Activated naive CD8-positive, alpha-beta T cell treated with anti-CD3 and anti-CD28 coated beads for 36 hours (primary cell): ENCODE measurements around the gene CTNNA3. TPM values are rescaled to one million over a fixed set of nuclear protein-coding genes. Genes with fewer than 3 reads are reported as not detected.

Experiments
- DNase-seq: peaks from one replicate; pipeline ENCODE4 v3.0.0; 2021
- H3K27ac Mint-ChIP-seq: one replicate; pipeline ENCODE4 v1.8.0; 2022; ENCODE audit warnings: mild to moderate bottlenecking, moderate library complexity, mixed read lengths
- H3K27me3 Mint-ChIP-seq: one replicate; pipeline ENCODE4 v1.8.0; 2022; ENCODE audit warnings: mild to moderate bottlenecking, mixed read lengths
- H3K36me3 Mint-ChIP-seq: one replicate; pipeline ENCODE4 v1.8.0; 2021; ENCODE audit warnings: mild to moderate bottlenecking, mixed read lengths
- H3K4me1 Mint-ChIP-seq: one replicate; pipeline ENCODE4 v1.8.0; 2021; ENCODE audit warnings: mixed read lengths
- H3K4me3 Mint-ChIP-seq: one replicate; pipeline ENCODE4 v1.8.0; 2022; ENCODE audit warnings: mild to moderate bottlenecking, moderate library complexity, mixed read lengths
- H3K9me3 Mint-ChIP-seq: one replicate; pipeline ENCODE4 v1.8.0; 2022; ENCODE audit warnings: mixed read lengths
- total RNA-seq, 2 experiments: library from RNA; stranded (reverse); gene quantifications; one replicate each; pipeline ENCODE4 v1.2.3, GENCODE V29; 2021

The CTNNA3 gene
- total RNA-seq, 2 experiments from 2014 or later = not detected

DNA sequence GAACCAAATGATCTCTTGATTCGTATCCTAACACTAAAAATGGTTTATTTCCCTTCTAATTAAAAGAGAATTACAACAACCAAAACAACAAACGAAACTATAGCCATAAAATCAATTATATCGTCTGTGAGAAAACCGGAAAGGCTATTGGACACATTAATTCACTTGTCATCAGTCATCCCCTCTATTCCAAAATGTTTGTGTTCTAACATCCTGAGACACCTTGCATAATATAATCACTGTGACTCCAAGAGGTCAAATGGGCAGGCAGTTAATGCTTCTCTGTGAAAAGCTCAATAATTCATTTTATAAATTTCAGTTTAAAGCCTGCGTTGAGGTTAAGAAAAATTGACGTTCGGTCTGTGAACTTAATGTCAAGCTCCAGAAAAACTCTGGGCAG lies 770.6 kb downstream of the CTNNA3 start:
- Mint-ChIP-seq H3K4me3 (no peak overlapping the region), H3K36me3 (no peaks in the 10 kb centered on the region), H3K4me1 (no peaks in the 10 kb centered on the region), H3K27ac (no peak overlapping the region), H3K9me3 (no peaks in the 10 kb centered on the region), H3K27me3 (peaks cover 48% of the 10 kb centered on the region)
- no peak for DNase-seq

DNA sequence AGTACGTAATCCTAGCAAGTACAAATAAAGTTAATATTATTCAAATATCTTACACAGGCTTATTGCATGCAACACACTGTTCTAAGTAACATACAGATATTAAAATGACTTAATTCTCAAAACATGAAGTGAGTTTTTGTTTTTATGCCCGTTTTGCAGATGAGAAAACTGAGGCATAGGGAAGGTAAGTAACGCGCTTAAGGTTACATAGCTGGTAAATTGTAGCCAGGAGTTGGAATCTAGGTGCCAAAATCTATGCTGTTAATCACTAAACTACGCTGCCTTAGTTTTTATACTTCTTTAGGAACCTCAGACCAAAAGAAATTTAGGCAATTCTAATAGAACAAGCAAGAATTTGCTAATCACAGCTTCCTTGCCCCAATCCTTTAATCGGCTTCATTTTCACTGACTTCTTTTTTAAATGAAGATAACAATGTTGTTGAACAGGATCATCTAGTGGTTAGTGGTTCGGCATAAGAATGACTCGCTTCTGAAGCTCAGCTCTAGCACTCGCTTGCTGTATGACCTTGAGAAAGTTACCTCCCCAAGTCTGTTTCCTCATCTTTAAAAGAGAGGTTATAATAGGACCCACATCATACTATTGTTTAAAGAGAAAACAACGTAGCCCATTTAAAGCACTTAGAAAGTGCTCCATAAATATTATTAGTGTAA lies 771.2 kb downstream of the CTNNA3 start:
- Mint-ChIP-seq H3K27ac (no peak overlapping the region), H3K9me3 (no peaks in the 10 kb centered on the region), H3K36me3 (no peaks in the 10 kb centered on the region), H3K4me3 (no peak overlapping the region), H3K27me3 (peaks cover 48% of the 10 kb centered on the region), H3K4me1 (no peaks in the 10 kb centered on the region)
- no peak for DNase-seq

DNA sequence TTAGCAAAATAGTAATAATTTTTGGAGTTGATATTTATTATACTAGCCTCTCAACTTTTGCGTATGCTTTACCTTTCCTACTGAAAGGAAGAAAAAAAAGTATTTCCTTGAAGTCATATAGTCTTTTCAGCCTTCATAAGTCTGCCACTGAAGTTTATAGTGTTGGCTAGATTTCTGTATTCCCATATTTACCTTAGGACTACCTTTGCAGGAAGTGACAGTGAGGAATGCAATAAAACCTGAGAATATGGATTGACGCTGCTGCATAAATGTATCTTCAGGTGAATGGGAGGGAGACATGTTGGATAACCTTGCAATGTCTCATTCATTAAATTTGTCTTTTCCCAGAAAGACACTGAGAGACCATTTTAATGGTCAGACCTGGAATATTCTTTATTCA lies 776.7 kb downstream of the CTNNA3 start:
- Mint-ChIP-seq H3K27me3 (peaks cover 5% of the 10 kb centered on the region), H3K27ac (no peak overlapping the region), H3K4me1 (no peaks in the 10 kb centered on the region), H3K9me3 (peaks cover 1% of the 10 kb centered on the region), H3K4me3 (no peak overlapping the region), H3K36me3 (no peaks in the 10 kb centered on the region)
- DNase-seq = no peak

DNA sequence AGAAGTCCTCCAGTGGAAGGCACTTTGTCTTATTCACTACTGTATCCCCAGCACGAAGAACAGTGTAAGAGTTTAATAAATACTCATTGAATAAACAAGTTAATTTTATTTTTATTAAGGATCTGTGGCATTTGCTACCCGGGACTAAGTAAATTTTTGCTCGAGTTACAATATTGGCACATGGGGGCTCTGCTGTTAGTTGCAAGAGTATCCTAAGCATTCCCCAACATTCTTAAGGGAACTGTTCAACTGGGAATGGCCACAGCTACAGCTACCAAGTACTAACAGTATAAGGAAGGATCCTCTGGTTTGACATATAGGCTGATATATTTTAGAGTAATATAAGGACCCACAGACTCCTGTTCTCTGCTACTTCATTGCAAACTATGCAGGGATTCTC lies 778.9 kb downstream of the CTNNA3 start:
- H3K9me3 Mint-ChIP-seq = peaks cover 1% of the 10 kb centered on the region

DNA sequence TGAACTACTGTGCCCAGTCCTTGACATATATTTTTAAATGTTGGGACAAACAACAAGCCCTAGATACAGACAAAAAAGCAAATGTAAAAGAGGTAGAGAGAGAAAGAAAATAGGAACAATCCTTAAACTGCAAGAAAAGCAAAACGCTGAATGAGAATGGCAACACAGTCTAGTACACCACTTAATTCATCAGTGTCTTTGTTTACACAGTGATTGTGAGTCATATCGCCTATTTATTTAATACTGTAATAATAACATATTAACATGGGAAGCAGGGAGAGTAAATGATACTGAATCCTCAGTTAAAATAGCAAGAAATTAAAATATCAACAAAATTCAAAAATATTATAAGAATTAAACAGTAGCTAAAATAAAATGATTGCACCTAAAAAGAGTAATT lies 780.0 kb downstream of the CTNNA3 start:
- peaks cover 1% of the 10 kb centered on the region for H3K9me3 Mint-ChIP-seq
- H3K36me3 Mint-ChIP-seq = no peaks in the 10 kb centered on the region
- DNase-seq = no peak
- no peak overlapping the region for H3K27ac Mint-ChIP-seq
- peaks cover 3% of the 10 kb centered on the region for H3K27me3 Mint-ChIP-seq
- no peak overlapping the region for H3K4me3 Mint-ChIP-seq
- H3K4me1 Mint-ChIP-seq = no peaks in the 10 kb centered on the region

More for the DNA sequence above, 778.9 kb downstream of the CTNNA3 start:
- no peak overlapping the region for H3K27ac Mint-ChIP-seq
- no peak overlapping the region for H3K4me3 Mint-ChIP-seq
- H3K27me3 Mint-ChIP-seq = peaks cover 3% of the 10 kb centered on the region
- H3K4me1 Mint-ChIP-seq = no peaks in the 10 kb centered on the region
- DNase-seq = no peak
- no peaks in the 10 kb centered on the region for H3K36me3 Mint-ChIP-seq

DNA sequence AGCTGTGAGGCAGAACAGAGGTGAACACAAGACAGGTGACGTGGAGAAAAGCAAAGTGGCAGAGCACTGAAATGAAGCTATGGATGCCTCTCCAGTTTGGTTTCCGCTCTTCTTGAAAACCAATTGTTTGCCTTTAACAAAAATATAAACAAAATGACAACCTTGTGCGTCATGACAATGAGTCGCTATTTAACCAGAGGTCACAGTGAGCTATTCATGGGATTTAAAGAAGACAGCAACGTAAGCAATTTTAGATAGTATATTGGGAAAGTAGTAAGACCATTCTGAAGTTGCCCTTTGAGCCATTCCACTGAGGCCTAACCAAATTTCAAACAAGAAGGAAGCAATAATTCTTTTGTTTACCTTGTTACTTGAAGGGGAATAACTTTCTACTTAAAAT lies 785.3 kb downstream of the CTNNA3 start:
- Mint-ChIP-seq H3K4me3 (no peak overlapping the region), H3K27ac (no peak overlapping the region), H3K27me3 (peaks cover 3% of the 10 kb centered on the region), H3K4me1 (no peaks in the 10 kb centered on the region), H3K36me3 (no peaks in the 10 kb centered on the region), H3K9me3 (no peaks in the 10 kb centered on the region)
- DNase-seq = no peak

DNA sequence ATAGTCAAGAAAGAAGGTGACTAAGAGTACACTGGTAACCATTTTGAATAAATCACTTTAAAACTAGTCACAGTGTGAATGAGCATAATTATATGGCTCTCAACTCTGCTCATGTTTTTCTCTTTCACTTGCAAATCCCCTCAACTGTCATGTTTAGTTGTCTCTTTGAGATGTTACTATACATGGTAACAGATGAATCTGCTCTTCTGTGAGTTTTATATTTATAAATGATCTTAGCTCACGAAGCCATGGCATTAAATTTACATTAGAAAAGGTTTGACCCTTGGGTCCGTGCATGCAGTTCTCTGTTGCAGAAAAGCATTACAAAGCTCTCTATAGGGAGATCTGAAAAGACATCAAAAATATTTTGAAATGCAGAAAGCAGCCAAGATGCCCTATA lies 803.1 kb downstream of the CTNNA3 start:
- no peaks in the 10 kb centered on the region for H3K27me3 Mint-ChIP-seq
- H3K4me3 Mint-ChIP-seq = no peak overlapping the region
- DNase-seq = no peak
- H3K27ac Mint-ChIP-seq = no peak overlapping the region
- no peaks in the 10 kb centered on the region for H3K9me3 Mint-ChIP-seq
- H3K36me3 Mint-ChIP-seq = no peaks in the 10 kb centered on the region
- H3K4me1 Mint-ChIP-seq = no peaks in the 10 kb centered on the region

DNA sequence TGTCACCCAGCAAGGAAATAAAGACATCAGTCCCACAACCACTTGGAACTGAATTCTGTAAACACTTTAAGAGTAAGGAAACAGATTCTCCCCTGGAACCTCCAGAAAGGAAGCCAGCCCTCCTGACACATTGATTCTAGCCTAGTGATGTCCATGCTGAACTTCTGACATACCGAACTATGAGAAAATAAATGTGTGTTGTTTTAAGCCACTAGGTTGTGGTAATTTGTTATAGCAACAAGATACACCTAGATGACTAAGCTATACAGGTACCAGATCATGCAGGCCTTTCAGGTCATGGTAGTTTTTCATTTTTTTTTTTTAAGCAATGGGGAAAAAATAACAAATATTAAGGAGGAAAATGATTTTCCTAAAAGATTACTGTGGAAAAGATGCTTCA lies 807.8 kb downstream of the CTNNA3 start:
- no peak for DNase-seq
- H3K27ac Mint-ChIP-seq = no peak overlapping the region
- H3K4me3 Mint-ChIP-seq = no peak overlapping the region
- no peaks in the 10 kb centered on the region for H3K4me1 Mint-ChIP-seq
- no peaks in the 10 kb centered on the region for H3K27me3 Mint-ChIP-seq
- H3K9me3 Mint-ChIP-seq = no peaks in the 10 kb centered on the region
- H3K36me3 Mint-ChIP-seq = no peaks in the 10 kb centered on the region

DNA sequence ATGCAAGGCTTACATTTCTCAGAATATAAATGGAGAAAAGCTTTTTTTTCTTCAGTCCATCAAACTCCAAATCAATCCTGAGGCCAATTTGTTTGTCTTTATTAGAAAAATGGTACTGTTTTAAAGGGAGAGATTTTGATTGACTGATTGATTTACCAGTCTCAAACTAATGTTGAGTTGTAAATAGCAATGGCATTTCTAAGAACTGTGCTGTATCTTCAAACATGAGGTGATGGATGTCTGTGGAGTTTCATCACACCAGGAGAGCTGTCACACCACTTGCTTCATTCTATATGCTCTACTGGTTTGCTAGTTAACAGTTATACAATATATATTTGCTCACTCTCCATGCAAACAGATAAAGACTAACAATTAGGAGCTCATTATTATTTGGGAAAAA lies 809.1 kb downstream of the CTNNA3 start:
- Mint-ChIP-seq H3K4me1 (no peaks in the 10 kb centered on the region), H3K36me3 (no peaks in the 10 kb centered on the region), H3K9me3 (no peaks in the 10 kb centered on the region), H3K27ac (no peak overlapping the region), H3K4me3 (no peak overlapping the region), H3K27me3 (no peaks in the 10 kb centered on the region)
- no peak for DNase-seq

DNA sequence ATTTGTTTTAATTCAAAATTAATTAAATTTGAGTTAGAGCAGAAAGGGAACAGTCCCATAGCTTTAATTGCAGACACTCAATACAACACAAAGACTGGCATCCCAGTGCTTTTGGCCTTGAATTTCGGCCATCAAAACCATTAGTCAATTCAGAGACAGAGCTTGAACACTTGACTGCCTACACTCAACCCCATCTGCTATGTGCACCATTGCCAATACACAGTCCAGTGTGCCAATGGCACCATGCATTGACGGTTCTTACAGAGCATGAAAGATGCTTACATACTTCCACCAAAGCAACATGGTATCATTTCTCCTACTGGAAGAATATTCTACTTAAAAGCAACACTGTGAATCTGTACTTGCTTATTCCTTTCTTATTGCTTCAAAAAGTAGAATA lies 813.7 kb downstream of the CTNNA3 start:
- Mint-ChIP-seq H3K27me3 (no peaks in the 10 kb centered on the region), H3K4me1 (no peaks in the 10 kb centered on the region), H3K4me3 (no peak overlapping the region), H3K36me3 (no peaks in the 10 kb centered on the region), H3K9me3 (no peaks in the 10 kb centered on the region), H3K27ac (no peak overlapping the region)
- no peak for DNase-seq

DNA sequence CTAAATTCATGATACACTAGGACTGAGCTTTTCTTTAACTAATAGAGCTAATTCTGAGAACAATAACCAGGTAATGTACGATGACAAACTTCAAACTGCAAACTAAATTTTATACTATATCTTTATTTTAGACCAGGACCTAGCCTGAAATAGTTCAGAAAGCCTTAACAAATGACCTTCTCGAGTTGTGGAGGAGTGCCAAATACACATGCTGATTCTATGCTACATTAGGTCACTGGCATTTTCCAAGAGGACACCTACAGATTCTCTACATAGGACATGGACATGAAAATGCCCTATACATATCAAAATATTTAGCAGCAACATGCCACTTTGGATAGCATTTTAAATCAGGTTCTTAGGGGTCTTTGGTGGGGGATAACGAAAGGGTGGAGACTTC lies 814.2 kb downstream of the CTNNA3 start:
- Mint-ChIP-seq H3K36me3 (no peaks in the 10 kb centered on the region), H3K4me1 (no peaks in the 10 kb centered on the region), H3K27ac (no peak overlapping the region), H3K9me3 (no peaks in the 10 kb centered on the region), H3K4me3 (no peak overlapping the region), H3K27me3 (no peaks in the 10 kb centered on the region)
- DNase-seq = no peak

DNA sequence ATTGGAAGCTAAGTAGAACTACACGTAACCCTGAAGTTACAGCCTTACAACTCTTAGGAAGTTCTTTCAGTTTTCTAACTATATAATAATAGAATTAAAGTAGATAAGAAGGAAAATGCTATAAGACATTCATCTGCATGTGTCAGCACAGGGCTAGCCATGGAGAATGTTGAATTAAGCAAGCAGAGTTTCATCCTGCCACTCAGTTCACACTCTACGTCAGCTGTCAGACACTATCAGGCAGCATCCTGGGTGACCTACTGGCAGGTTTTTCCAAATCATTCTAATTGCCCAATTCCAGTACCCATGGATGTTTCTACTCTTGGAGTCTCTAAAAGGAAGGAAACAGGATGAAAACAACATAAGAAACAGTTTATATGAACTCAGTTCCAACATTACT lies 815.2 kb downstream of the CTNNA3 start:
- H3K27me3 Mint-ChIP-seq = no peaks in the 10 kb centered on the region
- no peak for DNase-seq
- H3K36me3 Mint-ChIP-seq = no peaks in the 10 kb centered on the region
- H3K4me1 Mint-ChIP-seq = no peaks in the 10 kb centered on the region
- H3K9me3 Mint-ChIP-seq = no peaks in the 10 kb centered on the region
- no peak overlapping the region for H3K4me3 Mint-ChIP-seq
- no peak overlapping the region for H3K27ac Mint-ChIP-seq

DNA sequence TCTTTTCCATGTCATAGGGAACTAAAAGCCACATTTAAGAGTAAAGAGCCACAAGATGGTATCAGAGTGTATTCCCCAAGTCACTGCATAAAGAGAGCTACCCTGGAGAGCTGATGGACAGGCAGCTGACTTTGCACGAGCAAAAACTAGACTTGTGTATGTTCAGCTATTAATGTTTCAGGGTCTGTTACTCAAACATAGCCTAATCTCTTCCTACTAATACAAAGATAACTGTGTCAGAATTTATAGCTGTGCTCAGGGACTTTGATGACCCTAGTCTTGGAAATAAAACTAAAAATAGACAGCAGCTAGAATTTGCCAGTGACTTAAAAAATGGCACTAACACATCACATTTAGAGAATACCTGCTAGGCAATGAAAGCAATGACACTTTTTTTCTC lies 815.7 kb downstream of the CTNNA3 start:
- no peak overlapping the region for H3K27ac Mint-ChIP-seq
- DNase-seq = no peak
- H3K27me3 Mint-ChIP-seq = no peaks in the 10 kb centered on the region
- H3K4me1 Mint-ChIP-seq = no peaks in the 10 kb centered on the region
- no peaks in the 10 kb centered on the region for H3K9me3 Mint-ChIP-seq
- H3K4me3 Mint-ChIP-seq = no peak overlapping the region
- H3K36me3 Mint-ChIP-seq = no peaks in the 10 kb centered on the region

DNA sequence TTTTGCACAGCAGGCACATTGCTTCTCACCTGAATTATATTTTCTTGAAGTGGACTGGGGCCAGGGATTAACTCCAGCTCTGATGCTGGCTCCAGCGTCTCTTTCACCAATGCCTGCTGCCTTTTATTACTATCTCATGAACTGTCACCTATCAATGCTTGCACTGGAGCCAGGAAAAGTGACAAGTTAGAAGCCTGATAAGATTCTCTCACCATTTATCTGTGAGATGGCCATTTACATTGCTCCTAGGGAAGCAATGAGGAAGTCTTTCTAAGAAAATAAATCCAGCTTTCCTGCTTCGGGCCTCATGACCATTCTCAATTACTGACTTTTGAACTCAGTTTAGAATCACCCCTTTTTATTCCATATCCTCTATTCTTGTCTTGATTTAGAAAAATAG lies 818.6 kb downstream of the CTNNA3 start:
- Mint-ChIP-seq H3K4me3 (no peak overlapping the region), H3K9me3 (no peaks in the 10 kb centered on the region), H3K27me3 (no peaks in the 10 kb centered on the region), H3K36me3 (no peaks in the 10 kb centered on the region), H3K27ac (no peak overlapping the region), H3K4me1 (no peaks in the 10 kb centered on the region)
- no peak for DNase-seq

DNA sequence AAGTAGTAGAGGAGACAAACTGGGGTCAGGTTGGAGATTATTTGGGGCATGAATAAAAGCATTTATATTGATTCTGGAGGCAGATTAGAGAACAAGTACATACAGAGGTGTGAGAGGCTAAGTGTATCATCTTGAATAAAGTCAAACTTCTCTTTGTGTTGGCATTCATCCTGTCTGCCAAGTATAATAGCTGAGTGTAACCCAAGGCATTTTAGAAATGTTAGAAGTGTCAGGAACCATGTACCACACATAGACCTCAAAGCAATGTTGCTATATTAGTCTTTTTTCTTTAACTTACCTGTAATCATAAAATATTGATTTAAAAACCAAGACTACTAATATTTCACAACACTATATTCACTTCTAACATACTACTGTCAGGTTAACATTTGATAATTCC lies 826.4 kb downstream of the CTNNA3 start:
- no peak overlapping the region for H3K27ac Mint-ChIP-seq
- H3K36me3 Mint-ChIP-seq = no peaks in the 10 kb centered on the region

DNA sequence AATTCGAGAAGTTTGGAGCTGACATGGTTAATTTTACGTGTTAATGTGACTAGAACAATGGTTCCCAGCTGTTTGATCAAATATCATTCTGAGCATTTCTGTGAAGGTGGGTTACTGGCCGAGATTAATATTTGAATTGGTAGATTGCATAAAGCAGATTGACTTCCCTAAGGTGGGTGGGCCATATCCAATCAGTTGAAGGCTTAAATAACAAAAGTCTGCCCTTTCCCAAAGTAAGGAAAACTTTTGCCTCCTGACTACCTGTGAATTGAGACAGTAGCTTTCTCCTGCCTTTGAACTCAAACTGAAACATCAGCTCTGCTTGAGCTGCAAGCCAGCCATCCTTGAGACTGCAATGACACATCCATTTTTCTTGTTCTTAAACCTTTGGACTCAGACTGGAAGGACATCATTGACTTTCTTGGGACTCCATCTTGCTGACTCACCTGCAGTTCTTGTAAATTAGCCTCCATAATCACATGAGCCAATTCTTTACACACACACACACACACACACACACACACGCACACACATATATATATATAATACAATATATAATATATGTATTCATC lies 833.2 kb downstream of the CTNNA3 start:
- no peak for DNase-seq

More for the DNA sequence above, 826.4 kb downstream of the CTNNA3 start:
- H3K27me3 Mint-ChIP-seq = no peaks in the 10 kb centered on the region
- H3K9me3 Mint-ChIP-seq = no peaks in the 10 kb centered on the region
- H3K4me3 Mint-ChIP-seq = no peak overlapping the region
- DNase-seq = no peak
- H3K4me1 Mint-ChIP-seq = no peaks in the 10 kb centered on the region

More for the DNA sequence above, 833.2 kb downstream of the CTNNA3 start:
- H3K27ac Mint-ChIP-seq = no peak overlapping the region
- no peaks in the 10 kb centered on the region for H3K27me3 Mint-ChIP-seq
- H3K4me3 Mint-ChIP-seq = no peak overlapping the region
- no peaks in the 10 kb centered on the region for H3K4me1 Mint-ChIP-seq
- peaks cover 5% of the 10 kb centered on the region for H3K9me3 Mint-ChIP-seq
- H3K36me3 Mint-ChIP-seq = no peaks in the 10 kb centered on the region
